Testis (tissue), 2 donors: ENCODE measurements around the gene CALD1.

Source experiments
- CTCF ChIP-seq, 3 experiments: fragments of 450-650 bp in 2 of 3; fragments of 200-600 bp in 1 of 3; sonication (generic) in 1 of 3; IDR thresholded peaks; one replicate each; pipeline ENCODE4 v1.5.1; 2016 to 2019; ENCODE audit warnings: antibody characterized with exemption in 3 of 3, mild to moderate bottlenecking in 2 of 3, moderate library complexity in 1 of 3
- POLR2A ChIP-seq: fragments of 450-650 bp; IDR thresholded peaks from one replicate; pipeline ENCODE4 v1.6.1; 2017; ENCODE audit warnings: antibody characterized with exemption, mild to moderate bottlenecking, moderate library complexity

- TF ChIP-seq CTCF (IDR thresholded peaks at IDR 0.05): no peak
- no peak for TF ChIP-seq POLR2A
Measured at GRCh38 chr7:134891262-134891695, 111.8 kb downstream of the CALD1 start.
